Glutamatergic neuron (in vitro differentiated cells): ENCODE data around the gene CCL27. TPM values are rescaled to one million over a fixed set of nuclear protein-coding genes. Genes with fewer than 3 reads are reported as not detected.

ENCODE experiments used
- DNase-seq: peaks from one replicate; pipeline ENCODE4 v3.0.0; 2022
- H3K27ac Mint-ChIP-seq: one replicate; pipeline ENCODE4 v1.8.0; 2020; ENCODE audit warnings: mild to moderate bottlenecking, mixed read lengths, inconsistent platforms; ENCODE audit not compliant: unreplicated experiment
- H3K27me3 Mint-ChIP-seq: one replicate; pipeline ENCODE4 v1.8.0; 2020; ENCODE audit warnings: mild to moderate bottlenecking, moderate library complexity, mixed read lengths, inconsistent platforms; ENCODE audit not compliant: unreplicated experiment
- H3K36me3 Mint-ChIP-seq: one replicate; pipeline ENCODE4 v1.8.0; 2020; ENCODE audit warnings: mild to moderate bottlenecking, mixed read lengths, inconsistent platforms; ENCODE audit not compliant: unreplicated experiment
- H3K4me1 Mint-ChIP-seq: one replicate; pipeline ENCODE4 v1.8.0; 2020; ENCODE audit warnings: mild to moderate bottlenecking, low read depth, mixed read lengths, inconsistent platforms; ENCODE audit not compliant: unreplicated experiment
- H3K4me3 Mint-ChIP-seq: one replicate; pipeline ENCODE4 v1.8.0; 2020; ENCODE audit warnings: mild to moderate bottlenecking, mixed read lengths, inconsistent platforms; ENCODE audit not compliant: unreplicated experiment
- H3K9me3 Mint-ChIP-seq: one replicate; pipeline ENCODE4 v1.8.0; 2020; ENCODE audit warnings: mild to moderate bottlenecking, moderate library complexity, mixed read lengths, inconsistent platforms; ENCODE audit not compliant: unreplicated experiment
- total RNA-seq: library from RNA; stranded (reverse); fragmentation: NEBNext Ultra II Directional; extraction: Animal tissue kit (Norgen Biotek cat#: 25700); gene quantifications from one replicate; pipeline ENCODE4 v1.2.1, GENCODE V29; 2021; ENCODE audit not compliant: unreplicated experiment
- TF ChIP-seq, protein P1 (sequence below): fragments of 200-600 bp; sonication (generic); IDR thresholded peaks from one replicate; pipeline ENCODE4 v1.5.0; 2021; ENCODE audit not compliant: partially characterized antibody, unreplicated experiment

The CCL27 gene
- total RNA-seq, 1 donor from 2014 or later = 1.7 TPM

- Mint-ChIP-seq H3K27ac (peak within 1 kb of the TSS; percentile 48), H3K4me3 (peak within 1 kb of the TSS; percentile 77), H3K27me3 (peaks cover 7% of the 10 kb centered on the region), H3K9me3 (peaks cover 8% of the 10 kb centered on the region), H3K36me3 (peaks cover 8% of the 10 kb centered on the region), H3K4me1 (peaks cover 31% of the 10 kb centered on the region)
- peak; percentile 64 for DNase-seq
- TF ChIP-seq, protein P1, sequence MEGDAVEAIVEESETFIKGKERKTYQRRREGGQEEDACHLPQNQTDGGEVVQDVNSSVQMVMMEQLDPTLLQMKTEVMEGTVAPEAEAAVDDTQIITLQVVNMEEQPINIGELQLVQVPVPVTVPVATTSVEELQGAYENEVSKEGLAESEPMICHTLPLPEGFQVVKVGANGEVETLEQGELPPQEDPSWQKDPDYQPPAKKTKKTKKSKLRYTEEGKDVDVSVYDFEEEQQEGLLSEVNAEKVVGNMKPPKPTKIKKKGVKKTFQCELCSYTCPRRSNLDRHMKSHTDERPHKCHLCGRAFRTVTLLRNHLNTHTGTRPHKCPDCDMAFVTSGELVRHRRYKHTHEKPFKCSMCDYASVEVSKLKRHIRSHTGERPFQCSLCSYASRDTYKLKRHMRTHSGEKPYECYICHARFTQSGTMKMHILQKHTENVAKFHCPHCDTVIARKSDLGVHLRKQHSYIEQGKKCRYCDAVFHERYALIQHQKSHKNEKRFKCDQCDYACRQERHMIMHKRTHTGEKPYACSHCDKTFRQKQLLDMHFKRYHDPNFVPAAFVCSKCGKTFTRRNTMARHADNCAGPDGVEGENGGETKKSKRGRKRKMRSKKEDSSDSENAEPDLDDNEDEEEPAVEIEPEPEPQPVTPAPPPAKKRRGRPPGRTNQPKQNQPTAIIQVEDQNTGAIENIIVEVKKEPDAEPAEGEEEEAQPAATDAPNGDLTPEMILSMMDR = no peak
These were observed 10.4 kb downstream of the CCL27 start, which contains the start of gene IL11RA for GRCh38 chr9:34651876-34652601. Gene IL11RA, plus strand, starts transcription at chr9:34652185. Its CDS starts 3,033 bp downstream, at chr9:34655218.

GRCh38 chr9:34651321-34651720, 11.1 kb downstream of the CCL27 start:
- Mint-ChIP-seq H3K27ac (peak overlapping the region; percentile 46), H3K27me3 (peaks cover 7% of the 10 kb centered on the region), H3K36me3 (peaks cover 8% of the 10 kb centered on the region), H3K4me3 (peak overlapping the region; percentile 77), H3K4me1 (peaks cover 27% of the 10 kb centered on the region), H3K9me3 (peaks cover 8% of the 10 kb centered on the region)
- no peak for DNase-seq
- TF ChIP-seq, protein P1 = no peak

DNA sequence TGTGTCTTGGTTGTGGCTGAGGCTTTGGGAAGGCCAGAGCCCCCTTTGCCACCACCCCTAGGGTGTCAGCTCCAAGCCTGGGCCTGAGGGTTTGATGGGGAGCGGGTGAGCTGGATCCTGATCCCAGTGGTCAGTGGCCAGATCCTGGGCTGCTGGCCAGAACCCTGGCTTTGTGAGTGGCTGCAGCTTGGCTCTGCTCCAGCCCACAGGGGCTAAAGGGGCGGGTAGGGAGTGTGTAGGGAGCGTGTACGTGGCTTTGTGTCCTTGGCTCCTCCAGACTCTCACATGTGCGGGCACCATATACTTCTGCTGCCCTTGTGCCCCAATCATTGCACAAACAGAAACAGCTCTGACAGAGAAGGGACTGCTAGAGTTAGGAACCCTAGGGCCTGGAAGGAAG, 11.6 kb downstream of the CCL27 start:
- Mint-ChIP-seq H3K4me3 (no peak overlapping the region), H3K4me1 (peaks cover 28% of the 10 kb centered on the region), H3K27me3 (peaks cover 8% of the 10 kb centered on the region), H3K27ac (no peak overlapping the region), H3K36me3 (peaks cover 8% of the 10 kb centered on the region), H3K9me3 (peaks cover 6% of the 10 kb centered on the region)
- DNase-seq = no peak
- TF ChIP-seq, protein P1 = no peak

- H3K4me3 Mint-ChIP-seq = peak overlapping the region; percentile 52
- H3K36me3 Mint-ChIP-seq = peaks cover 8% of the 10 kb centered on the region
- TF ChIP-seq, protein P1 = no peak
- no peak for DNase-seq
- H3K9me3 Mint-ChIP-seq = peaks cover 6% of the 10 kb centered on the region
- H3K27ac Mint-ChIP-seq = no peak overlapping the region
- peaks cover 23% of the 10 kb centered on the region for H3K4me1 Mint-ChIP-seq
- peaks cover 10% of the 10 kb centered on the region for H3K27me3 Mint-ChIP-seq
These were observed 13.8 kb downstream of the CCL27 start for GRCh38 chr9:34648673-34649072.

GRCh38 chr9:34647651-34648050, 14.8 kb downstream of the CCL27 start:
- Mint-ChIP-seq H3K4me1 (peaks cover 16% of the 10 kb centered on the region), H3K27ac (no peak overlapping the region), H3K27me3 (peaks cover 10% of the 10 kb centered on the region), H3K4me3 (peak overlapping the region; percentile 91), H3K36me3 (peaks cover 8% of the 10 kb centered on the region), H3K9me3 (peaks cover 6% of the 10 kb centered on the region)
- no peak for DNase-seq
- TF ChIP-seq, protein P1 = no peak
